PFSK-1 (cell line): ENCODE results near the gene AGER.

Source experiments
- SIN3A ChIP-seq: IDR thresholded peaks from 2 replicates; pipeline ENCODE4 v1.6.1; 2012; ENCODE audit warnings: mild to moderate bottlenecking, low read length, moderate library complexity, borderline replicate concordance; ENCODE audit not compliant: insufficient read depth
- TAF1 ChIP-seq: IDR thresholded peaks from 2 replicates; pipeline ENCODE4 v1.6.1; 2012; ENCODE audit warnings: low read length, control low read depth, borderline replicate concordance; ENCODE audit not compliant: insufficient read depth

DNA sequence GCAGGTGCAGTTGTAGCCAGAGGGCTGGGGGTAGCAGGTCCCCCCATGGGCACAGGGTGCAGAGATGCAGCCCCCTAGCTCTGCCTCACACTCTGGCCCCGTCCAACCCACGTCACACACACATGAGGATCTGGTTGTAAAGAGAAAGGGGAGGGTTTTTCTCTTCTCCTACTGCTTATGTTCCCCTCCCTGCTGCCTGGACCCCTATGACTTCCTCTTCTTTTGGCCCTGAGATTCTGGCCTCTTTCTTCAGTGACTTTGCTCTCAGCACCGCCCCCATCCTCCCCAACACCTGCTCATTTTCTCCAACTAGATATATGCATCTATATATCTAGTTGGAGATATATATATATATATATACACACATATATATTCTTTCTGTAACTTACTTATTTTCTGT is 30.1 kb upstream of the AGER start:
- no peak for TF ChIP-seq TAF1
- TF ChIP-seq SIN3A = no peak
